ENCODE measurements around the gene IFI16. TPM values are rescaled to one million over a fixed set of nuclear protein-coding genes. Genes with fewer than 3 reads are reported as not detected.
A peak's percentile ranks its signal among the peaks of the same experiment; 100 is the strongest.

The IFI16 gene
- total and polyA plus RNA-seq, 10 of the 15 experiments (the other 5 are each of a cell fraction or from before 2014, with no cell fraction given): 120 to 375 (median 188) TPM

DNA sequence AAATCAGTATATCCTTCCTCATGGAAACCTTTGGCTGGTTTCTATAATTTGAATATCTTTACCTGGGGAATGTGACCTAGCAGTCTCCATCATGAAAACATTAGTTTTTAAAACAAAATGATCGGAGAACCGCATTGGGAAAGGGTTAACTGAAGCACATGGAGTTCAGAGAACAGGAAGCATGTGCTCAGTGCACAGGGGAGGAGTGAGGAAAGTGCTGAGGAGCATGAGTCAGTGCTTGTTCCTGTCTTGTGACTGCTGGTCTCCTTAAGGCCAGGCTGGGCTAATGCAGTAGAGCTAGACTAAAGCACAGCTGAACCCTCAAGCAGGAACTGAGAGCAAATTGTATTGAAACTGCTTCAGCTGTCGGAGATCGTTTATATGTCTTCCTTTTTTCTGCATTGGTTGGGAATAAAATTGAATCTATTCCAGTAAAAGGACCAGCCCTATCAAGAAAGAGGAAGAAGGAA, 5.8 kb downstream of the IFI16 start:
- RAD21 ChIA-PET (ENCODE audit: unreplicated experiment): interaction anchor here (0.6 to 1.9 kb wide), 5 partner anchors 17 to 508 kb away, joined by 3 to 6 read pairs (median 3); partner anchors contain the start of gene AIM2
- peak overlapping the region; percentile 99 for H3K9ac ChIP-seq (ENCODE audit: control insufficient read depth, insufficient read depth, low read length)
- no peak for TF ChIP-seq KDM1A (IDR thresholded peaks at IDR 0.05; ENCODE audit: borderline replicate concordance)
- no peak for TF ChIP-seq ZNF384 (IDR thresholded peaks at IDR 0.05; ENCODE audit: borderline replicate concordance, low read depth, low read length)
- TF ChIP-seq DPF2 (IDR thresholded peaks at IDR 0.05): 0 out of 2 replicates have a peak, but pooled peaks have one; percentile 56
- TF ChIP-seq, protein P1, sequence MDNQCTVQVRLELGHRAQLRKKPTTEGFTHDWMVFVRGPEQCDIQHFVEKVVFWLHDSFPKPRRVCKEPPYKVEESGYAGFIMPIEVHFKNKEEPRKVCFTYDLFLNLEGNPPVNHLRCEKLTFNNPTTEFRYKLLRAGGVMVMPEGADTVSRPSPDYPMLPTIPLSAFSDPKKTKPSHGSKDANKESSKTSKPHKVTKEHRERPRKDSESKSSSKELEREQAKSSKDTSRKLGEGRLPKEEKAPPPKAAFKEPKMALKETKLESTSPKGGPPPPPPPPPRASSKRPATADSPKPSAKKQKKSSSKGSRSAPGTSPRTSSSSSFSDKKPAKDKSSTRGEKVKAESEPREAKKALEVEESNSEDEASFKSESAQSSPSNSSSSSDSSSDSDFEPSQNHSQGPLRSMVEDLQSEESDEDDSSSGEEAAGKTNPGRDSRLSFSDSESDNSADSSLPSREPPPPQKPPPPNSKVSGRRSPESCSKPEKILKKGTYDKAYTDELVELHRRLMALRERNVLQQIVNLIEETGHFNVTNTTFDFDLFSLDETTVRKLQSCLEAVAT (IDR thresholded peaks at IDR 0.05): 0 out of 2 replicates have a peak, but pooled peaks have one; percentile 61
- TF ChIP-seq, protein P2, sequence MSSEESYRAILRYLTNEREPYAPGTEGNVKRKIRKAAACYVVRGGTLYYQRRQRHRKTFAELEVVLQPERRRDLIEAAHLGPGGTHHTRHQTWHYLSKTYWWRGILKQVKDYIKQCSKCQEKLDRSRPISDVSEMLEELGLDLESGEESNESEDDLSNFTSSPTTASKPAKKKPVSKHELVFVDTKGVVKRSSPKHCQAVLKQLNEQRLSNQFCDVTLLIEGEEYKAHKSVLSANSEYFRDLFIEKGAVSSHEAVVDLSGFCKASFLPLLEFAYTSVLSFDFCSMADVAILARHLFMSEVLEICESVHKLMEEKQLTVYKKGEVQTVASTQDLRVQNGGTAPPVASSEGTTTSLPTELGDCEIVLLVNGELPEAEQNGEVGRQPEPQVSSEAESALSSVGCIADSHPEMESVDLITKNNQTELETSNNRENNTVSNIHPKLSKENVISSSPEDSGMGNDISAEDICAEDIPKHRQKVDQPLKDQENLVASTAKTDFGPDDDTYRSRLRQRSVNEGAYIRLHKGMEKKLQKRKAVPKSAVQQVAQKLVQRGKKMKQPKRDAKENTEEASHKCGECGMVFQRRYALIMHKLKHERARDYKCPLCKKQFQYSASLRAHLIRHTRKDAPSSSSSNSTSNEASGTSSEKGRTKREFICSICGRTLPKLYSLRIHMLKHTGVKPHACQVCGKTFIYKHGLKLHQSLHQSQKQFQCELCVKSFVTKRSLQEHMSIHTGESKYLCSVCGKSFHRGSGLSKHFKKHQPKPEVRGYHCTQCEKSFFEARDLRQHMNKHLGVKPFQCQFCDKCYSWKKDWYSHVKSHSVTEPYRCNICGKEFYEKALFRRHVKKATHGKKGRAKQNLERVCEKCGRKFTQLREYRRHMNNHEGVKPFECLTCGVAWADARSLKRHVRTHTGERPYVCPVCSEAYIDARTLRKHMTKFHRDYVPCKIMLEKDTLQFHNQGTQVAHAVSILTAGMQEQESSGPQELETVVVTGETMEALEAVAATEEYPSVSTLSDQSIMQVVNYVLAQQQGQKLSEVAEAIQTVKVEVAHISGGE (CRISPR knock-in tag; IDR thresholded peaks at IDR 0.05): no peak
- no peak for TF ChIP-seq NFYA (IDR thresholded peaks at IDR 0.05; ENCODE audit: borderline replicate concordance, low read depth, low read length)
- no peak for TF ChIP-seq ZNF24 (IDR thresholded peaks at IDR 0.05)
- no peak for TF ChIP-seq KLF5 (IDR thresholded peaks at IDR 0.05; ENCODE audit: partially characterized antibody)
- TF ChIP-seq, protein P3, sequence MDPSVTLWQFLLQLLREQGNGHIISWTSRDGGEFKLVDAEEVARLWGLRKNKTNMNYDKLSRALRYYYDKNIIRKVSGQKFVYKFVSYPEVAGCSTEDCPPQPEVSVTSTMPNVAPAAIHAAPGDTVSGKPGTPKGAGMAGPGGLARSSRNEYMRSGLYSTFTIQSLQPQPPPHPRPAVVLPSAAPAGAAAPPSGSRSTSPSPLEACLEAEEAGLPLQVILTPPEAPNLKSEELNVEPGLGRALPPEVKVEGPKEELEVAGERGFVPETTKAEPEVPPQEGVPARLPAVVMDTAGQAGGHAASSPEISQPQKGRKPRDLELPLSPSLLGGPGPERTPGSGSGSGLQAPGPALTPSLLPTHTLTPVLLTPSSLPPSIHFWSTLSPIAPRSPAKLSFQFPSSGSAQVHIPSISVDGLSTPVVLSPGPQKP (IDR thresholded peaks at IDR 0.05; ENCODE audit: low read depth, low read length): no peak
- no peak for TF ChIP-seq FOXK2 (IDR thresholded peaks at IDR 0.05)
- no peak for TF ChIP-seq NR2F1 (conservative IDR thresholded peaks at IDR 0.05)
- TF ChIP-seq, protein P4, sequence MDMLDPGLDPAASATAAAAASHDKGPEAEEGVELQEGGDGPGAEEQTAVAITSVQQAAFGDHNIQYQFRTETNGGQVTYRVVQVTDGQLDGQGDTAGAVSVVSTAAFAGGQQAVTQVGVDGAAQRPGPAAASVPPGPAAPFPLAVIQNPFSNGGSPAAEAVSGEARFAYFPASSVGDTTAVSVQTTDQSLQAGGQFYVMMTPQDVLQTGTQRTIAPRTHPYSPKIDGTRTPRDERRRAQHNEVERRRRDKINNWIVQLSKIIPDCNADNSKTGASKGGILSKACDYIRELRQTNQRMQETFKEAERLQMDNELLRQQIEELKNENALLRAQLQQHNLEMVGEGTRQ (IDR thresholded peaks at IDR 0.05; ENCODE audit: borderline replicate concordance, low read depth, low read length): no peak; the same call in 1 of the 2 replicates
- TF ChIP-seq IKZF2 (IDR thresholded peaks at IDR 0.05): peak; percentile 47 to 50; a peak in 3 of 4 replicates

More for the DNA sequence above, 5.8 kb downstream of the IFI16 start:
- no peaks in the 10 kb centered on the region for H3K9me3 ChIP-seq (replicated peaks; ENCODE audit: control insufficient read depth, insufficient read depth, low read length)
- peak overlapping the region; percentile 100 for H3K27ac ChIP-seq (ENCODE audit: control insufficient read depth, insufficient read depth)
- peaks cover 7% of the 10 kb centered on the region for H3K4me1 ChIP-seq (ENCODE audit: control insufficient read depth, insufficient read depth, low read length)
- ATAC-seq (peak; percentile 83), FAIRE-seq (peak; percentile 78), DNase-seq (ENCODE audit: low read depth, low spot score) (peak; percentile 84)
- intact Hi-C loops (cut with micrococcal nuclease; ENCODE audit: unreplicated experiment) (no loop called here), in situ Hi-C loops (cut with MboI) (loop anchor here (5.0 kb wide), 1 partner anchor 37 kb away; no protein-coding TSS in a partner anchor)
- POLR2A ChIA-PET: interaction anchor here (1.3 to 4.5 kb wide), 3 partner anchors 53 to 61 kb away, joined by 4 to 18 read pairs (median 10); partner anchors contain the start of gene AIM2
- CTCF ChIA-PET: interaction anchor here (0.5 to 7.4 kb wide), 7 partner anchors 10 to 57 kb away, joined by 3 to 37 read pairs (median 3); no protein-coding TSS in a partner anchor
- peak overlapping the region; percentile 64 for H3K4me3 ChIP-seq
- H3K36me3 ChIP-seq (ENCODE audit: control insufficient read depth in 2 of 2, insufficient read depth in 2 of 2, low read length in 1 of 2): peaks cover 4 to 44% of the 10 kb centered on the region in 2 experiments; a peak in 3 of 4 replicates
- no peaks in the 10 kb centered on the region for H4K20me1 ChIP-seq (ENCODE audit: control insufficient read depth, insufficient read depth)
- H3K27me3 ChIP-seq (replicated peaks in 1 of 2; ENCODE audit: control insufficient read depth in 2 of 2, insufficient read depth in 2 of 2, low read length in 1 of 2): no peaks in the 10 kb centered on the region
- H3K79me2 ChIP-seq (ENCODE audit: control insufficient read depth, insufficient read depth, low read length): peaks cover 95% of the 10 kb centered on the region
- 2% methylated on average over 4 of the region's 4 CpGs for WGBS (ENCODE audit: insufficient coverage, insufficient replicate concordance, low lambda C conversion rate, missing lambda C conversion rate)
- peak overlapping the region; percentile 98 for H3K4me2 ChIP-seq (ENCODE audit: control insufficient read depth, insufficient read depth)
- SMC1A ChIA-PET (ENCODE audit: uncharacterized antibody, unreplicated experiment): interaction anchor here (0.6 to 1.3 kb wide), 11 partner anchors 9 to 184 kb away, joined by 3 to 8 read pairs (median 4); partner anchors contain the start of genes AIM2 and MNDA
- no TSS peak for BruUV-seq (replicated peaks)
- no peak overlapping the region for H2AFZ ChIP-seq (ENCODE audit: control insufficient read depth, low read depth, low read length)
